GM23248 (cell line): ENCODE results near the gene ZFYVE9. TPM values are rescaled to one million over a fixed set of nuclear protein-coding genes. Genes with fewer than 3 reads are reported as not detected.
A peak's percentile ranks its signal among the peaks of the same experiment; 100 is the strongest.
"Not testable (repeated sequence)": the region's sequence is repeated elsewhere in the genome, so short reads cannot be mapped to it uniquely, and the experiment has no call there.

Experiments used
- DNase-seq: peaks from one replicate; pipeline ENCODE4 v3.0.0-alpha.2; 2015
- H2AFZ ChIP-seq: fragments of 200-600 bp; sonication (generic); 2 replicates; pipeline ENCODE4 v1.6.1; 2016; ENCODE audit warnings: antibody characterized with exemption
- H3F3A ChIP-seq: fragments of 200-600 bp; sonication (generic); 2 replicates; pipeline ENCODE4 v1.6.1; 2016; ENCODE audit warnings: mild to moderate bottlenecking, antibody characterized with exemption, mixed run types; ENCODE audit not compliant: insufficient read depth
- H3K27ac ChIP-seq: fragments of 200-600 bp; sonication (generic); 2 replicates; pipeline ENCODE4 v1.5.1; 2016; ENCODE audit warnings: mild to moderate bottlenecking
- H3K27me3 ChIP-seq: fragments of 200-600 bp; sonication (generic); replicated peaks from 2 replicates; pipeline ENCODE4 v1.6.1; 2016; ENCODE audit warnings: mild to moderate bottlenecking; ENCODE audit not compliant: insufficient read depth
- H3K36me3 ChIP-seq: fragments of 200-600 bp; sonication (generic); 2 replicates; pipeline ENCODE4 v1.6.1; 2016; ENCODE audit warnings: low read depth, mild to moderate bottlenecking
- H3K4me1 ChIP-seq: fragments of 200-600 bp; sonication (generic); 2 replicates; pipeline ENCODE4 v1.6.1; 2016; ENCODE audit warnings: mild to moderate bottlenecking; ENCODE audit not compliant: insufficient read depth
- H3K4me2 ChIP-seq: fragments of 200-600 bp; sonication (generic); one replicate; pipeline ENCODE4 v1.6.1; 2016; ENCODE audit warnings: mild to moderate bottlenecking; ENCODE audit not compliant: unreplicated experiment
- H3K4me3 ChIP-seq: fragments of 200-600 bp; sonication (generic); 2 replicates; pipeline ENCODE4 v1.5.1; 2016; ENCODE audit warnings: mild to moderate bottlenecking
- H3K79me2 ChIP-seq: fragments of 200-600 bp; sonication (generic); 2 replicates; pipeline ENCODE4 v1.6.1; 2016; ENCODE audit warnings: mild to moderate bottlenecking; ENCODE audit not compliant: insufficient read depth
- H3K9ac ChIP-seq: fragments of 200-600 bp; sonication (generic); 2 replicates; pipeline ENCODE4 v1.6.1; 2016; ENCODE audit warnings: mild to moderate bottlenecking
- H3K9me2 ChIP-seq: fragments of 200-600 bp; sonication (generic); 2 replicates; pipeline ENCODE4 v1.6.1; 2016; ENCODE audit warnings: mixed run types, mild to moderate bottlenecking, moderate library complexity; ENCODE audit not compliant: insufficient read depth
- H3K9me3 ChIP-seq: fragments of 200-600 bp; sonication (generic); one replicate; pipeline ENCODE4 v1.6.1; 2017; ENCODE audit warnings: low read depth
- H4K20me1 ChIP-seq: fragments of 200-600 bp; sonication (generic); 2 replicates; pipeline ENCODE4 v1.6.0; 2016; ENCODE audit not compliant: insufficient read depth
- EZH2 ChIP-seq: fragments of 200-600 bp; sonication (generic); IDR thresholded peaks from 2 replicates; pipeline ENCODE4 v1.6.1; 2018; ENCODE audit warnings: antibody characterized with exemption, mild to moderate bottlenecking; ENCODE audit not compliant: insufficient read depth, poor library complexity, severe bottlenecking
- EZH2phosphoT487 ChIP-seq: fragments of 200-600 bp; sonication (generic); IDR thresholded peaks from 2 replicates; pipeline ENCODE4 v1.6.1; 2018; ENCODE audit warnings: antibody characterized with exemption, moderate library complexity, mild to moderate bottlenecking, low read depth; ENCODE audit not compliant: insufficient read depth
- WGBS, 2 experiments: methylation state at CpG; one replicate each; pipeline ENCODE4 v1.1.6; 2015 to 2017; ENCODE audit warnings: low lambda C conversion rate in 2 of 2, low coverage in 1 of 2; ENCODE audit errors: missing lambda C conversion rate in 2 of 2; 5-methylcytosine and 5-hydroxymethylcytosine counted together
- in situ Hi-C: fragments of 300-500 bp; cut with MboI; formaldehyde crosslinking; loops from 2 replicates; pipeline ENCODE4 v1.15.0; 2020
- polyA plus RNA-seq: library from polyadenylated mRNA; unstranded; fragments of >200 nt; fragmentation: Nextera tagmentation; extraction: Ambion mirVana; gene quantifications from 2 replicates; pipeline ENCODE4 v1.2.1, GENCODE V29; 2016
- total RNA-seq: library from RNA; depleted of rRNA; stranded (reverse); fragments of >200 nt; shearing (Covaris generic); gene quantifications from 2 replicates; pipeline ENCODE4 v1.2.3, GENCODE V29; 2014; rRNA removed

Gene ZFYVE9
- total RNA-seq (26.9 and 28.1 TPM in 2 replicates), polyA plus RNA-seq (5.0 and 6.4 TPM in 2 replicates)

GRCh38 chr1:52141513-52142219, at the start of gene ZFYVE9:
Gene ZFYVE9, plus strand, starts transcription at chr1:52142089. Its CDS starts 91,118 bp downstream, at chr1:52233207.
- no peak for TF ChIP-seq EZH2
- no peak for TF ChIP-seq EZH2phosphoT487
- in situ Hi-C loops: loop anchor here (25.0 kb wide), 1 partner anchor 546 kb away; the partner anchor contains the start of gene COA7
- WGBS, 2 experiments: 1 to 2% methylated on average over 33 to 54 of the region's 72 CpGs

GRCh38 chr1:52094300-52094699, 47.6 kb upstream of the ZFYVE9 start:
- H3K4me3 ChIP-seq, H3K27me3 ChIP-seq, H4K20me1 ChIP-seq, H3K27ac ChIP-seq, H3K79me2 ChIP-seq, H3K9me3 ChIP-seq, in situ Hi-C loops, H2AFZ ChIP-seq, H3K4me2 ChIP-seq, DNase-seq, H3F3A ChIP-seq, H3K4me1 ChIP-seq, H3K9me2 ChIP-seq, H3K9ac ChIP-seq: not testable (repeated sequence)
- 94 to 96% methylated on average over 7 of the region's 7 CpGs for WGBS, 2 experiments
- H3K36me3 ChIP-seq: peaks cover 24% of the 10 kb centered on the region; the same call in 1 of the 2 replicates

More at GRCh38 chr1:52141513-52142219, at the start of gene ZFYVE9:
- Histone ChIP-seq H3K4me1 (peaks cover 31% of the 10 kb centered on the region), H3K27me3 (no peaks in the 10 kb centered on the region), H3K9ac (peak within 1 kb of the TSS; percentile 93), H3K9me2 (no peaks in the 10 kb centered on the region), H3K9me3 (no peaks in the 10 kb centered on the region), H3K27ac (peak within 1 kb of the TSS; percentile 95), H3K36me3 (no peaks in the 10 kb centered on the region), H3K79me2 (peaks cover 42% of the 10 kb centered on the region), H3F3A (peaks cover 31% of the 10 kb centered on the region), H4K20me1 (no peaks in the 10 kb centered on the region), H3K4me3 (peak within 1 kb of the TSS; percentile 82), H2AFZ (peak within 1 kb of the TSS; percentile 97), H3K4me2 (peak within 1 kb of the TSS; percentile 86)
- DNase-seq: peak; percentile 92

- no peak overlapping the region for H3K9ac ChIP-seq
- no peak overlapping the region for H3K27ac ChIP-seq
- no peaks in the 10 kb centered on the region for H4K20me1 ChIP-seq
- no peak for DNase-seq
- H3F3A ChIP-seq: 0 out of 2 replicates have a peak, but pooled peaks cover 4% of the 10 kb centered on the region
- WGBS, 2 experiments: 85 to 89% methylated on average over 8 of the region's 8 CpGs
- peaks cover 7% of the 10 kb centered on the region; the same call in 1 of the 2 replicates for H3K36me3 ChIP-seq
- H3K4me1 ChIP-seq: no peaks in the 10 kb centered on the region
- H3K4me3 ChIP-seq: no peak overlapping the region
- no peaks in the 10 kb centered on the region for H3K79me2 ChIP-seq
- TF ChIP-seq EZH2: no peak
- no peak for TF ChIP-seq EZH2phosphoT487
- no peaks in the 10 kb centered on the region for H3K27me3 ChIP-seq
- no peak overlapping the region for H3K4me2 ChIP-seq
- no peak overlapping the region for H2AFZ ChIP-seq
- in situ Hi-C loops: no loop called here
- H3K9me2 ChIP-seq: no peaks in the 10 kb centered on the region
- H3K9me3 ChIP-seq: no peaks in the 10 kb centered on the region
Observed at GRCh38 chr1:52096216-52096615, 45.7 kb upstream of the ZFYVE9 start.

GRCh38 chr1:52098139-52098871, 43.6 kb upstream of the ZFYVE9 start:
- Histone ChIP-seq H3K4me3 (no peak overlapping the region), H3K4me2 (no peak overlapping the region), H3K9ac (no peak overlapping the region), H4K20me1 (no peaks in the 10 kb centered on the region), H3K36me3 (no peaks in the 10 kb centered on the region), H3K79me2 (no peaks in the 10 kb centered on the region), H3K27me3 (no peaks in the 10 kb centered on the region), H3F3A (no peaks in the 10 kb centered on the region), H2AFZ (no peak overlapping the region), H3K9me2 (no peaks in the 10 kb centered on the region), H3K9me3 (no peaks in the 10 kb centered on the region), H3K4me1 (no peaks in the 10 kb centered on the region), H3K27ac (no peak overlapping the region)
- WGBS, 2 experiments: 54 to 59% methylated on average over 8 of the region's 8 CpGs
- in situ Hi-C loops: no loop called here
- TF ChIP-seq EZH2phosphoT487 (no peak), EZH2 (no peak)
- no peak for DNase-seq
